HG02571 (cell line): ENCODE results near the gene LRRC14B.
"Not testable (repeated sequence)": the region's sequence is repeated elsewhere in the genome, so short reads cannot be mapped to it uniquely, and the experiment has no call there.

Experiments used
- ATAC-seq: cut with Tn5 transposase; IDR thresholded peaks from one replicate; pipeline ENCODE4 v1.9.1; 2021; ENCODE audit warnings: mild to moderate bottlenecking, moderate library complexity; ENCODE audit not compliant: unreplicated experiment

The LRRC14B gene

DNA sequence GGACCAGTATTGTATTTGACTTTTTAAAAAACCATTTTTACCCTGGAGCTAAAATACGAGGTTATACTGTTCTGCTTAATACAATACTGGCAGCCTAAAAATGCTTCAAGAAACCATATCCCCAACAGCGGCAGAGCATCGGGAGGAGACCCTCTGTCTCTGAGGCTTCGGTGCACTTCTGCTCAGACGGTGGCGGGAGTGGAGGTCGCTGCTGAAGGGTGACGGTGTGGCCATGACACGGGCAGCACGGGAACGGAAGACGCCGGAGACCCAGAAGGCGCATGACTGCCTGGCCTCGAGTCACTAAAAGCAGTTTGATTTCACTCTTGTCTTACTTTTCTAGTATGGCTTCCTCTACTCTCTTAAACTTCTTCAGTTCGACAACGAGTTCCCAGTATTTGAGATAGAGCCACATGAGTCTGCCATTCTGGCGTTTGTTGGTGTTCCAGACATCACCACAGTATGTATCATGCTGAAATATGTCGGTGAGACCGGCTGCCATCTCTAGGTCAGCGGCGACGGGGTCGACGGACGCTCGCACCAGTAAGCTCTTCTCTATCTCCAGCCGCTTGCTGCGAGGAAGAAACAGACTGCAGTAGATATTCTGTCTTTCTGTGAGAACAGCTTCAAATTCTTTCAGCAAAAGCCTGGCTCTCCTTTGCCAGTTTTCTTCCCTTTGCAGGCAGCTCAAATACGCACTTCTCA lies 13.8 kb downstream of the LRRC14B start:
- ATAC-seq: no peak

DNA sequence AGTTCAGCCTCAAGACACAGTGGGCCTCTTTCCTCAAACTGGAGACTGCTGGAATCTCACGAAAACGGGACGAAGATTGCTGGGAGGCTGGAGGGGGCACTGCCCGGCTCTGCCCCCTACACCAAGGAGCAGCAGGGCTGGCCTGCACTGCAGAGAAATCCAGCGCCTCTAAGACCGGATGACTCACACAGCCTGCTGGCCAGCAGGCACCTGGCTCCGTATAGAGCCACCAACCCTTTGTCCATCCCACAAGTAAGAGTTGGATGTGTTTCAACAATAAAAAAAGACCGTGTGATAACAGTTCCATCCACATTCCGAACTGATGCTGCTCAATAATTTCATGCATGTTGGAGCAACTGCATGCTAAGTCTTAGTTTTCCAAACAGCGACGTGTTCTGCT lies 15.1 kb downstream of the LRRC14B start:
- ATAC-seq: no peak

DNA sequence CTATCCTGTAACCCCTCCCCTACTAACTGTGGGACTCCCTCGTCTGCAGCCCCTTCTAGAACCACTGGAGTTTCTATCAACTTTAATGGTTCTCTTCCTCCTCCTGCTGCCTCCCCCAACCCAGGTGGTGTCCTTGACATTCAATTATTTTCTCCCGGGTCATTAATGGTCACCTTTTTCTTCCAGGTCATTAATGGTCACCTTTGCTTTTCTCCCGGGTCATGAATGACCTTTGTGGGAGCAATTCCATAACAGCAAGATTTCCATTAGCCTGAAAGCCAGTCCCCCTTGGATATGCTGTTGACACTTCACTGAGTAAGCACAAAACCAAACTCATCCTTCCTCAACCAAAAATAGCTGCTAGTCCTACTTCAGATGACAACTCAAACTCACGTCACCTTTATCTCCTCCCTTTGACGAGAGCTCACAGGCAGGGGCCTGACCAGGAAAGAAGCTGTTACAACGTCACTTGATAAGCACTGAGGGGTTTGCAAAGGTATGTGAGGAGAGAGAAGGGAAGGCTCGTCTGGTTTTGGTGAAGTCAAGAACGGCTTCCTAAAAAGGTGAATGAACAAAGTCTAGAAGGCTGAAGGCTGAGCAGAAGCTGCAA lies 15.7 kb downstream of the LRRC14B start:
- ATAC-seq: no peak

DNA sequence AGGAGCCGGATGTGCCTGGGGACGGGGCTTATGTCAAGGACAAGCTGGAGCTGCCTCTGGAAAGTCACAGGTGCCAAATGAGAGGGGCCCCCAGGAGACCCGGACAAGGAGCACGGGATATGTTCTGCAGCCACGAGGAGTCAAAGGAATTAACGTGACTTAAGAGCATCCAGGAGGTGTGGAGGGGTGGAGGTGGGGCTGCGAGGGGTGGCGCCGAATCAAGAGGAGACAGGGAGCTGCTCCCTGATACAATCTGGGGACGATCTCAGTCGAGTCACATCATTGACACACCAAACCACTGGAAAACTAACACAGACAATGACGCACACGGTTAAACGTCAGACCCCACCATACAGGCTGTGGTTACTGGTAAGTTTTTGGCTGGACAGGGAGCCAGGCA lies 16.3 kb downstream of the LRRC14B start:
- ATAC-seq: no peak

DNA sequence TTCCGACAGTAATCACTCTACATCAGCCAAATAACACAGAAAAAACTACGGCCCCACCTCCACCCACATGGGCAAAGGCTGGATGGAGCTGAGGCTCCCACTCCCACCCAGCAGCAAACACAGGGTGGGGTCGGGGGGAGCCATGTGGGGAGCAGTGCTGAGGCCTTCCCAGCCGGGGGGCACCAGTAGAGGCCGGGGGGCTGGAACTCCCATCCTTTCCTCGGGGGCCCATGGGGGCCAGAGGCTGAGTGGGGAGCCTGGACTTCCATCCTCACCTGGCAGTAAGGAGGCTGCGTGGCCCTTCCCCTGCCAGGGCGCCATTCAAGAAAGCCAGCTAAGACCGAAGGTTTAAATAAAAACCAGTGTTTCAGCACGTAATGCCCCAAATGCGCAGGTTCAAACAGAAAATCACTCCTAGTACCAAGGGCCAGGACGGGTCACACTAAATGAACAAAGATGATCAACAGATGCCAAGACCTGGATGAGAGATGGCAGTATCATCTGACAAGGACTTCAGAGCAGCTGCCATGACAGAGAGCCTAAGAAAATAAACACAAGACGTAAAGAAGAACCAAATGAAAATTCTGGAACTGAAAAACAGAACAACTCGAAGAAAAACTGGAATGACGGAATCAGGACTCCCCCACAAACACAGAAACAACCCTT lies 17.3 kb downstream of the LRRC14B start:
- ATAC-seq: no peak

DNA sequence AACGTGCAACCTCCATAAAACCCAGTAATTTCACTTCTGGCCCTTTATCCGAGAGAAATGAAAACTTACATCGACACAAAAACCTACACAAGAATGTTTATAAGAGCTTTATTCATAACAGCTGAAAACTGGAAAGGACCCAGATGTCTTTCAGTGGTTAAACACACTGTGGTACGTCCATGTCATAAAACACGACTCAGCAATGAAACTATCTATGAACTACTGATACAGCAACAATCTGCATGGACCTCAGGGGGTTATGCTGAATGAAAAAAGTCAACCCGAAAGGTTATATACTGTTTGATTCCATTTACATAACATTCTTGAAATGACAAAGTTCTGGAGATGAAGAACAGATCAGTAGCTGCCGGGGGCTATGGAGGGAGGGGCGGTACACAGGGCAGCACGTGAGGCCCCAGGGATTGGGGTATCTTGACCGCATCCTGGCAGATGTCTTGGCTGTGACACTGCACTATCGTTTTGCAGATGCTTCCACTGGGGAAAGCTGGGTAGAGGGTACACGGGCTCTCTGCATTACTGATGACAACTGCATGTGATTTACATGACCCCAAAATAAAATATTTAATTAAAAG lies 22.6 kb downstream of the LRRC14B start:
- ATAC-seq: no peak

DNA sequence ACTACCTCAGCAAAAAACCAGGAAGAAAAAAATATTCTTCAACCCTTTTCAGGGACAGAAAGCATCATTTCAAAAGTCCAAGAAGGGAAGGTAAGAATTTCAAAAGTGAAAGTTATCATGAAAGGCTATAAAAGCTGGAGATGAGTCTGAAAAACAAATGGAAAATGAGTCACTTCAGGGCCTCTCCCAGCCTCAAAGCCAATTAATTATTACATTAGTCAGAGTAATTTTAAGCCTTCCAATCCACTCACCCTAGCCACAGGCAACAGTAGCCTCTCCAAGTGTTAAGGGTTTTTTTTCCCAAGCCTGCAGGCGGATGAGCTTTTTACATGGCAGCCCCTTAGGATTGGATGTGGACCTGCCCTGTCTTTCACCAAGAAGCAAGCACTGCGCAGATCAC lies 24.0 kb downstream of the LRRC14B start:
- ATAC-seq: not testable (repeated sequence)

DNA sequence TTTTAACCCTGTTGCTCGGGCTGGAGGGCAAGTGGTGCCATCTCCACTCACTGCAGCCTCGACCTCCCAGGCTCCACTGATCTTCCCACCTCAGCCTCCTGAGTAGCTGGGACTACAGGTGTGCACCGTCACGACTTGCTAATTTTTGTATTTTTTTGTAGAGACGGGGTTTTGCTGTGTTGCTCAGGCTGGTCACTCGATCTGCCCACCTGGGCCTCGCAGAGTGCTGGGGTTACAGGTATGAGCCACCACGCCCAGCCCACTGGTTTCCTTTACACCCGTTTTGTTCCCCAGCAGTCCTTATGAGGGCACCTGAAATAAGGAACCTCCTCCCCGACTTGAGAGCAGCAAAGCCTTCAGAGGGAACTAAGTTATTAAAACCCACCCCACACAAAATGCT lies 24.8 kb downstream of the LRRC14B start:
- ATAC-seq: not testable (repeated sequence)

DNA sequence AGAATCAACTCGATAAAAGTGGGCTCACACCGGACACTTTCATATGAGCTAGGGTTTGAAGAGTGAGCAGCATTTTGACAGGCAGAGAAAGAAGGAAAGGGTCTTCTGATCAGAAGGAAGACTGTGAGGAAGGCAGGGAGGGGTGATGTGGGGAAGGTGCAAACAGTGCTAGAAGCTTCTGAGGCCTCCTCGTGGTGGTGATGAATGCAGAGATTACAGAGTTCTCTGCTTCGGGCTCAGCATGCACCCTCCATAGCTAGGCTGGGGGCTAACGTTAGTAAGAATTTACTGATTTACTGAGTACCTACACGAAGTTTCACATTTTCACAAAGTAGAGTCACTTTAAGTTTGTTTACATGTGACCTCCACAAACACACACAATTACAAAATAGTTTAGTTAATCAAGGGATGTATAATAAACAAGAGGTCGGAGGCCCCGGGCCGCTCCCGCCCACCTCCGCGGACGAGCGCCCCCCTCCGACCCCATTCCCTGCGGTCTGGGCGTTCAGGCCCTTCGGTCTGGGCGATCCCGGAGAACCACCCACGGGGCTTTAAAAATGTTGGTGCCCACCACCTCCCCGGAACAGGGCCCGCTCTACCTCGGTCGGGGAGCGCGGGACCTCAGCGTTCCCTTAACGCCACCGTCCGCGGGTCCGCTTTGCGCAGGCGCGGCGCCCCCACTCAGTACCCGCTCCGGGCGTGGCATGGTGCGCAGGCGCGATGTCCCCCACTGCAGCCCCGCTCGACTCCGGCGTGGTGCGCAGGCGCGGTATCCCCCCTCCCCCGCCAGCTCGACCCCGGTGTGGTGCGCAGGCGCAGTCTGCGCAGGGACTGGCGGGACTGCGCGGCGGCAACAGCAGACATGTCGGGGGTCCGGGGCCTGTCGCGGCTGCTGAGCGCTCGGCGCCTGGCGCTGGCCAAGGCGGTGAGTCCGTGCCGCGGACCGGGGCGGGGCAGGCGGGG lies 26.5 kb downstream of the LRRC14B start, which contains the start of the genes CCDC127 and SDHA:
CCDC127 (minus strand) TSS at position 660 of the 963 bp plus-strand sequence. CDS start 1,304 bp downstream, outside the sequence.
SDHA (plus strand) TSS at position 827 of the 963 bp plus-strand sequence; CDS start at position 863, 36 bp downstream.
- ATAC-seq: peak; percentile 80

DNA sequence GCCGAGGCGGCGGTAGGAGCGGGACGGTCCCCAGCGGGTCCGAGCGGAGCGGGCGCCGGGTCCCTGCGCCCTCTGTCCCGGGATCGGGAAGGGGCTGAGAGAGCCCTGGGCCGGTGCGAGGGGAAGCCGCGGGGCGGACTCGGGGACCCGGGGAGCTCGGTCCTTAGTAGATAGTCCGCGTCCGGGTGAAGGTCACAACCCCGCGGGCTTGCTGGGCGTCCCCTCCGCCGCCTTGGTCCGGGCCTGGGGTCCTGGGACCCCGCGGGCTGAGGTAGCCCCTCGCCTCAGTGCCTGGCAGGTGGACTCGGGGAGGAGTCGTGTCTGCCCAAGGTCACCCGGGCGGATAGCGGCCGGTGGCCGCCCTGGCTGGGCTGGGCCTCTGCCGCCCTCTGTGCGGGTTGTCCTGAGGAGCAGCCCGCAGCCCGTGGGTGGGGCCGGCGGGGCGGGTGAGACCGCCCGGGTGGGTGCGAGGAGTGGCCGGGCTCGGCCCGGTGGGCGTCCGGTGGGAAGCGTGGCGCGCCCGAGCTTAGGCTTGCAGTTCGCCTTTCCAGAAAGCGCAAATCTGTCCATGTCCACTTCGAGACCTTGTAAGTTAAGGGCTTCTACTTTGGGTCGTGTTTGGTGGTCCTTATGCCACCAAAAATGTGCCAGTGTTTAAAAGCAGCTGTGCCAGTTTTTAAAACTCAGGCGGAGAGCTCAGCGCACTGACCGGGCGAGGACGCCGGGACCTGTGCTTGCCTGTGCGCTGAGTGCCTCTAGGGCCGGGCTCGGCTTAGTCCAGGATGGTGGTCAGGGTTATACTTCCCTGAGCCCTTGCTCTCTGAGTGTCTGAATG lies 27.4 kb downstream of the LRRC14B start:
- peak; percentile 30 for ATAC-seq

DNA sequence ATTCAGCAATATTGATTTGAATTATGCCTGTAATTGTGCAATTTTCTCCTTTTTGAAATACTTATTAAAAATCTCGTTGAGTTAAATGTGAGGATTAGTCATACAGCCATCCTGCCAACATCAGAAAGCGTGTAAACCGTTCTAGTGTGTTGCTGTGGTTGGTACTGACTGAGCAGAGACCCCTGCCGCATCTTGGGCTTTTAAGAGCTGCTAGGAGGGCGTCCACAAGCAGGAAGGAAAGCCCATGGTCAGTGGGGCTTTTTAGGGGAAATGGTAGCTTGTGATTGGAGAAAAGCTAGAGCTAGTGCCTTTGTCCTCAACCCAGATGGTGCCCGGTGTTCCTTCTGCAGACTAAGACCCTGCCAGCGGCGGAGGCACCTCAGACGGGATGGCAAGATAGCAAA lies 28.2 kb downstream of the LRRC14B start:
- ATAC-seq: no peak

DNA sequence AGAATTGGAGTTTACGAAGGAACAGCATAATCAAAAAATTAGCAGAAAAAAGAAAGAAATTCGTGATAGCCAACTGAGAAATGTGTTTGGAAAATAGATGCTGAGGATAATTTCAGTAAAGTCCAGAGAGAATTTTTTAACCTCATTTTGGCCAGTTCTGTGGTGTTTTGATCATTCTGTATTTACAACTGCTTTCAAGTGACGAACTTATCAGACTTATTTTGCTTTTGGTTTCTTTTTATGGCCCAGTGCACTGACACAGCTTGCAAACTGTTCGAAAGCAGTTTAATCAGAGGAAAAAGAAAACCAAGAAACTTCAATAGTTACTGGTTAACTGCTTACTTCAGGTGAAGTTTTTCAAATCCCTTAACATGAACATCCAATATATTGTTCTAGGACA lies 28.7 kb downstream of the LRRC14B start:
- ATAC-seq: no peak

DNA sequence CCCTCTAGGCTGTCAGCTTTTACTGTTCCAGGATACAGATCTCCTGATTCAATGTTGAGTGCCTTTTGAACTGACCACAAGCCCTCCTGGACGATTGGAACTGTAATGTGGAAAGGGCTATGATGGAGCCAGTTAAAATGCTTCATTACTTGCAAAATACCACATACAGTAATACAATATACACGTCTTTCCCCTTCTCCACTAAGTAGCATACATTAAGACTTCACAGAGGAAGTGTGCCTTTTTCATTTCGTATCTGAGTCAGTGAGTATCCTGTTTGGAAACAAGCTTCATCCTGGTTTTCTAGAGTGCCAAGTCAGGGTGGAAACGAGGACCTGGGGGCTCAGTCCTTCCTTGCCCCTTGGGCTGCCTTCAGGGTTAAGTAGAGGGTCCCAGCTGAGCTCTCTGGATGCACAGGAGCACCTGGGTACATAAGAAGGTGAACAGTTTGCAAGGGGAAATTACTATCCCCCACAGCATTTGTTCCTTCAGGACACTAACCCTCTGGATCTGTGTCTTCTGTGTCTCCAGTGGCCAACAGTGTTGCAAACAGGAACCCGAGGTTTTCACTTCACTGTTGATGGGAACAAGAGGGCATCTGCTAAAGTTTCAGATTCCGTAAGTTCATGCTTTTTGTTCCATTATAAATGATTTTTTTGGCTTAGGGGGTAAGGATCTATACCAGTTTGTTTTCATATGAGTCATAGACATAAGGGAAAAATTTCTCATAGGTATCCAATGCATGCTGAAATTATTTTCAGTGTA lies 31.8 kb downstream of the LRRC14B start:
- ATAC-seq: not testable (repeated sequence)

DNA sequence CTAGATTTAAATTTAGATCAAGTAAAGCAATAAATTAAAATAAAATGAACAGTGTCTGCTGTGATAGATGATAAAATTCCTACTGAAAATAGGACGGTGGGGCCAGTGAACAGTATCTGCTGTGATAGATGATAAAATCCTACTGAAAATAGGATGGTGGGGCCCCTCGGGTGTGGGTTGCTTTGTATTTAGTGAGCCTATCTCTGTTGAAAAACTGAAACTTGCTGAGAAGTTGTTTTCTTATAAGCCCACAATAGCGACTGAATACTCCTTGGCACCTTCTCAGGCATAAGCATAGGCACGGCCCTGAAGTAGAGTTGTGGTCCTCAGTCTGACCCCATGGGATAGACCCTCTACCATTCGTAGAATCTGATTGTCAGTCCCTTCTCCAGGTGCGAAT lies 32.5 kb downstream of the LRRC14B start:
- no peak for ATAC-seq

DNA sequence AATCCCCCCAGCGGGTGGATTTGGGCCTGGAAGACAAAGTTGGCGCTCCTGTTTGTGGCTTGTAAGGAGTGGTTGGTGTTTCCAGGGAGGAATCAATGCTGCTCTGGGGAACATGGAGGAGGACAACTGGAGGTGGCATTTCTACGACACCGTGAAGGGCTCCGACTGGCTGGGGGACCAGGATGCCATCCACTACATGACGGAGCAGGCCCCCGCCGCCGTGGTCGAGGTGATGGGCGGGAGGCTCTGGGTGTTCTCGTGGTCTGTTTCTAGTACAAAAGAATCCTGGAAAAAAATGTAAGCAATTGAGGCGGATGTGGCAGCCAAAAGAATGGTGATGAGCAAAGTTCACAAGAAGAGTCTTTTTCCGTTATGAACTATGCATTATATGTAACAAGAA lies 34.0 kb downstream of the LRRC14B start:
- no peak for ATAC-seq

DNA sequence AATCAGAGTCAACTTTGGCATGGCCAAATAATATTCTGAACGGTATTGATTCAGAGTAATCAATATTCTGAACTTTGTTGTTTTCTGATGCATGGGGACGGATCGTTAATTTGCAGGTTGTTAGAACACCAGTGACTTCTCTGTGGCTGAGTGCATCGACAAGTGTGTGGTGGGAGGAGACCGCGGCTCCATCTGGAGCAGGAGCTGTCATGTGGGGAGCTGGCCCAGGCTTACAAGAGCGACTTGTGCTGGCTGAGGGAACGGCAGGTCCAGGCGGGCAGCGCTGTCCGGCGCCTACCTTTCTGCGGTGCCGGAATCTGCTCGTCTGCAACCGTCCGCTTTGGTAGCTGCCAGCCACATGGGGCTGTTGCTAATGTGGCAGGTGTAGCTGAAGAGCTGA lies 36.1 kb downstream of the LRRC14B start:
- ATAC-seq: not testable (repeated sequence)

DNA sequence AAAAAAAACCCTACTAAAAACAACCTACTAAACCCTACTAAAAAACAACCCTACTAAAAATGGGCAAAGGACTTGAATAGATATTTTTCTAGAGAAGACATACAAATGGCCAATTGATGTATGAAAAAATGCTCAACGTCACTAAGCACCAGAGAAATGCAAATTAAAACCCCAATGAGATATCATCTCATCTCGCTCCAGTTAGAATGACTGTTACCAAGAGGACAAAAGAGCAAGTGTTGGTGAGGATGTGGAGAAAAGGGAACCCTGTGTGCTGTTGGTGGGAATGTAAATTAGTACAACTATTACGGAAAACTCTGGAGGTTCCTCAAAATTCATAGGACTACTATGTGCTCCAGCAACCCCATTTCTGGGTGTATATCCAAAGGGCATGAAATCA lies 37.6 kb downstream of the LRRC14B start:
- ATAC-seq: no peak

DNA sequence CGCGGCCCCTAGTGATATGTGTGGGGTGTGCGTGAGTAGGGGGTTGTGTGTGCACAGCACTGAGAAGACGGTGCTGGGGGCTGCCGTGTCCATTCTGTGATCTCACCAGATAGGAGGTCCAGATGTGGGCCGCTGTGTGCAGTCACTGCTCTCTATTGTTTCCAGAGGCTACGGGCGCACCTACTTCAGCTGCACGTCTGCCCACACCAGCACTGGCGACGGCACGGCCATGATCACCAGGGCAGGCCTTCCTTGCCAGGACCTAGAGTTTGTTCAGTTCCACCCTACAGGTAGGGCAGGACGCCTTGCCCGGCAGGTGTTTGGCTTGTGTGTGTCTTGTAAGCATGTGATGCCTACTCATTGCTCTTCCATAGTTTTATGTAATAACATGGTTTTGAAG lies 39.4 kb downstream of the LRRC14B start:
- no peak for ATAC-seq

DNA sequence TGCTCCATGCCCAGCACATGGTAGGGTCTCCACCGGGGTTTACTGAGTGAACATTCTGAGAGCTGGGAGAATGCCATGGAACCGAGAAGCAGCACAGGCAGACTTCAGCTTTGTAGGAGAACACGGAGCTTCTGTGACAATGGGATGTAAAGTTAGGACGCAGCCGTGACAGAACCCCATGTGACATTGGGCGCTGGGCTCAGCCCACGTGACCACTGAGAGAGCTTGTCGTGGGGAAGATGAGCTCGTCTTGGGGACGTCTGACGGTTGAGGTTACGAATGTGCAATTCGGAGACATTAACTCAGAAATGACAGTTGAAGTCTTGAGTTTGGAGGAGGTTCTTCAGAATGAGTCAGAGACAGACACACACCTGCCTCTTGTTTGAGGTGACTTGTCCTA lies 40.4 kb downstream of the LRRC14B start:
- no peak for ATAC-seq
